ENCODE results near the gene SOX9. TPM values are rescaled to one million over a fixed set of nuclear protein-coding genes. Genes with fewer than 3 reads are reported as not detected.

Gene SOX9
- 10 to 100 TPM in 1 of 3 donors, 1 to 10 TPM in 2; 2.8 to 10.9 (median 8.9) TPM for polyA plus RNA-seq

GRCh38 chr17:72120642-72121163 is at the start of gene SOX9:
Gene SOX9 (plus strand): TSS chr17:72121020. CDS start chr17:72121392, 372 bp downstream.
- 0 to 2% (median 2%) methylated on average over 22 to 27 of the region's 27 CpGs for WGBS, 3 donors
- H3K27ac ChIP-seq (ENCODE audit: low read depth, low read length): no peak within 1 kb of the TSS

DNA sequence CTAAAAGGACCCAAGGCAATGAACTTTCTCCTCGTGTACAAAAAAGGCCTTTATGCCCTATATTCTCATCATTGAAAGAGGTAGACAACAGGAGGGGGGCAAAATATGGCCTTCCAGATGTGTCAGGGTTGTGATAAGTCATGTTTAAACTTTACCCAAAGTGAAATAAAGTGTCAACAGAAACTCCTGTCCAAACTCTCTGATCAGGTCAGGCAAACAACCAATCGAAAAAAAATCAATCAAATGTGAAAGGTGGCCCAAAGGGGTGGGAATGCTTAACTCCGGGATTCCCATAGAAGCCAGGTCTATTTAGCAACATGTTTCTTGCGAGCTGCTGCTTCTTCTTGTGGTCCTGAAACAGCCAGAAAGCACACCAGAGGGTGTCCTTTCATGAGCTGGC is 49.5 kb upstream of the SOX9 start:
- H3K27ac ChIP-seq (ENCODE audit: low read depth, low read length): no peak overlapping the region
- 33 to 77% (median 63%) methylated on average over 4 of the region's 4 CpGs for WGBS, 3 donors

DNA sequence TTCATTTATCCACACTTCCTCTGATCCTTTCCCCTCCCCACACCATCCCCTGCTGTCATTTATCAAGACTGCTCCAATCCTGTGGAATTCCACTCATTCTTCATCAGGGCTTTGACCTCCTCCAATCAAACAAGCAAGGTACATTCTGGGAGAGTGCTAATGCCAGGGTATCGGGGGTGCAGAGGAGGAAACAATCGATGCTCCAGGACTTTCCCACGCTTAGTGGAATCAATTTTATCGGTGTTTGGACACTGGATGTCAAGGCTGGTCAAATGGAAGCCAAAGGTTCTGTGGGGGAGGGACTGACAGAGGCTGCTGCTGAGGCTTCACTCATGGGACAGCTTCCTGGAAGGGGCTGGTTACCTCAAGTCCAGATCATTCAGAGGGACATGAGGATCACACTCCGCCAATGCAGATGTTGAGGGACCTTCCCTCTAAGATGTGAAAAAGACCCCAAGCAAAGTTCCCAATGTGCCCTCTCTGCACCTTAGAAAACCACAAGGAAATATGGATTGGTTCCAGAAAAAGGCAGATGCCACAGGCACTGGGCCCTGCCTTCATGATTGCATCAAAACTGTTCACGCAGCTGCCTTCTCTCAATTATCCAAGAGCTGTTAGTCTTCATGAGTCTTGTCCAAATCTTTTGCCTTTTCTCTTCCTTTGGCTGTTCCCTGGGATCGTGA is 44.7 kb upstream of the SOX9 start:
- WGBS, 3 donors: 58 to 77% (median 69%) methylated on average over 7 of the region's 7 CpGs
- H3K27ac ChIP-seq (ENCODE audit: low read depth, low read length): no peak overlapping the region

DNA sequence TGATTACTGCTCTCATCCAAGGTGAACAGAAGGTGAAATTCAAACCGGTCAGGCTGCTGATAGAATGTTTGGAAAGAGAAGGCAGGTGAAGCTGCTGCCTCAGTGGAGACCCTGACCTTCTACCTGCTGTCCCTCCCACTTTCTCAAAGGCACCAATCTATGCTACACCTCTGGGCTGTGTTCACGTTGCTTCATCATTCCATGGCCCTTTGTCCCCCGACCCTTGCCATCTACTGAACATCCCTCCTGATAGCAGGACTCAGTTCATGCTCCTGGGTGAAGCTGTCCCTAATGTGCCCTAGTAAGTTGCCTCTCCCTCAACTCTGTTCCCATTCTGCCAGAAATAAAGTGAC is 44.2 kb upstream of the SOX9 start:
- WGBS, 3 donors: 77 to 80% (median 80%) methylated on average over 3 of the region's 3 CpGs
- H3K27ac ChIP-seq (ENCODE audit: low read depth, low read length): no peak overlapping the region

GRCh38 chr17:72077326-72077960 is 43.4 kb upstream of the SOX9 start:
- 61 to 73% (median 72%) methylated on average over 4 of the region's 4 CpGs for WGBS, 3 donors
- H3K27ac ChIP-seq (ENCODE audit: low read depth, low read length): no peak overlapping the region

DNA sequence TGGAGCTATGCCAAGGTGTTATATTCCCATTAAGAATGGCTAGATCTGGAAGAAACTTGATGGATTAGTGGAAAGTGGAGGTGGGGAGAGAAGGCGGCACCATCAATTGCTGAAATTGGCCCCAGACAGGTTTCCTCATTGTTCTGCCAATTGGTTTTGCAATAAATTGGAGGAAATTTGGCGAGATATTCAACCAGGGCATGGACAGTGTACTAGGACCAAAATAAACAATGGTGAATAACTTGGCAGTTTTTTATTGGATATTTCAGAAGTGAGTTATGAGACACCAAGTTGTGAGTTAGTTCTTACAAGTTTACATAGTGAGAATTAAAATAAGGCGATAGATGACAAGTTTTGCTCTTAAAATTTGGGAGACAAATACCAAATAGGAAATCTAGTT is 41.1 kb upstream of the SOX9 start:
- 70 to 76% (median 73%) methylated on average over 3 of the region's 3 CpGs for WGBS, 3 donors

GRCh38 chr17:72087876-72088275 is 32.9 kb upstream of the SOX9 start:
- 72 to 91% (median 89%) methylated on average over 1 of the region's 1 CpG for WGBS, 3 donors
- no peak overlapping the region for H3K27ac ChIP-seq (ENCODE audit: low read depth, low read length)

More for the DNA sequence above, 41.1 kb upstream of the SOX9 start:
- no peak overlapping the region for H3K27ac ChIP-seq (ENCODE audit: low read depth, low read length)

DNA sequence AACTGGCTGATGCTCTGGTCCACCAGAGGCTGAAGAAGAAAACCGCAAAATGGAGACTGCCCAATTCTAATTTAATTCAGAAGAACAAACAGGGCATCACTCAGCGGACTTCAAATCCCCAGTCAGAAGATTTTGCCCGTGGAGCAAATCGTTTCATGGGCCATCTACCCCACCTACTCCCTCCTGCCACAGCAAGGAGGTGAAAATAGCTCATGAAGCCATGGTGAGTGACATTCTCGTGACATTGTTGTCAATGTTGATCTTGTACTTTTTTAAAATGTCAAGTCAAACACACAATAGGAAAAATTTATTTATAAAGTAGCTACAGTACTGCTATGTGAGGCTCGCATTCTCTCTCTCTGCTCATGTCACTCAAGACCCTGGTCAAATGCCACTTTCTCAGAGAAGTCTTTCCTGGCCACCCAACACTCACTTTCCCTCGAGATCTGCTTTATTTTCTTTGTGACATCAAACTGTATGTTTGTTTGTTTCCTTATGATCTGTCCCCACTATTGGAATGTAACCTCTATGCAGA is 31.3 kb upstream of the SOX9 start:
- no peak overlapping the region for H3K27ac ChIP-seq (ENCODE audit: low read depth, low read length)
- WGBS, 3 donors: 78 to 79% (median 78%) methylated on average over 7 of the region's 7 CpGs

GRCh38 chr17:72090108-72090507 is 30.7 kb upstream of the SOX9 start:
- H3K27ac ChIP-seq (ENCODE audit: low read depth, low read length): no peak overlapping the region
- 18 to 31% (median 30%) methylated on average over 1 of the region's 1 CpG for WGBS, 3 donors

GRCh38 chr17:72092710-72093322 is 28.0 kb upstream of the SOX9 start:
- 41 to 83% (median 78%) methylated on average over 1 of the region's 1 CpG for WGBS, 3 donors
- no peak overlapping the region for H3K27ac ChIP-seq (ENCODE audit: low read depth, low read length)

- WGBS, 3 donors: 81 to 92% (median 87%) methylated on average over 3 of the region's 3 CpGs
- H3K27ac ChIP-seq (ENCODE audit: low read depth, low read length): no peak overlapping the region
These were observed 27.1 kb upstream of the SOX9 start for GRCh38 chr17:72093707-72094106.

DNA sequence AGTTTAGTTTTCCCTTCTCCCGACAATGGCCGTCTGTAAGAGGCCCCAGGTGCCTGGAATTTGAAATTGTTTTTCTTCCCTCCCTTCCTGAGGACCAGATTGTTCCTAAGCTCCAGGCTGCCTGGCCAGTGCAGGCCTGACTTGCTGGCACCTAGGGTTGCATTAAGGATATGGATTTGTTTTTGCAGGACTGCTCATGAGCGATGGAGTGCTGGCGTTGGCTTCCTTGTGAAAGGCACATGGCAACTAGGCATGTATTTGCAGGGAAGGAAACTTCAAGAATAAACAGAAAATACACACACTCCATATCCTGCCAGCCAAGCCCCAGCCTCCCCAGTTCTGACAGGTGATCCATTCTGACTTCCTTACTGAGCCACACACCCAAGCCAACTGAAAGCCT is 25.5 kb upstream of the SOX9 start:
- H3K27ac ChIP-seq (ENCODE audit: low read depth, low read length): no peak overlapping the region
- 64 to 79% (median 65%) methylated on average over 4 of the region's 4 CpGs for WGBS, 3 donors

GRCh38 chr17:72097144-72097543 is 23.7 kb upstream of the SOX9 start:
- no peak overlapping the region for H3K27ac ChIP-seq (ENCODE audit: low read depth, low read length)
- 84 to 89% (median 87%) methylated on average over 10 of the region's 10 CpGs for WGBS, 3 donors

GRCh38 chr17:72099919-72100318 is 20.9 kb upstream of the SOX9 start:
- WGBS, 3 donors: 84 to 89% (median 85%) methylated on average over 4 of the region's 4 CpGs
- no peak overlapping the region for H3K27ac ChIP-seq (ENCODE audit: low read depth, low read length)

DNA sequence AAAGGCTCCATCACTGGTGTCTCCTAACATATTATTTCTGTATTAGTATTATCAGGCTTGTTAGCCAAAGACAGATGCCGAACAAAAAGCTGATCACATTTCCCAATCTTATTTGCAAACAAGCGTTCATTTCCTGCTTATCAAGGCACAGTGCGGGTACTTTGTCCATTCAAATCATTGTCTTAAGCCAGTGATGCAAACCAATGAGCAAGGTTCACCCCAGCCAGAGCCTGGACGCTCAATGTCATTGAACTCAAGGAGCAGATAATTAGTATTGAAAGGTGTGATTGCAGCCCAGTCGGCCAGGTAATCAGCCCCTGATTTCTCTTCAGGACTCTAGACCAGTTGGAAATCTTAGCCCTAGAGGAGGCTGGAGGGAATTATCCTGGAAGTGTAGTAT is 20.4 kb upstream of the SOX9 start:
- 81 to 87% (median 85%) methylated on average over 5 of the region's 5 CpGs for WGBS, 3 donors
- H3K27ac ChIP-seq (ENCODE audit: low read depth, low read length): no peak overlapping the region

DNA sequence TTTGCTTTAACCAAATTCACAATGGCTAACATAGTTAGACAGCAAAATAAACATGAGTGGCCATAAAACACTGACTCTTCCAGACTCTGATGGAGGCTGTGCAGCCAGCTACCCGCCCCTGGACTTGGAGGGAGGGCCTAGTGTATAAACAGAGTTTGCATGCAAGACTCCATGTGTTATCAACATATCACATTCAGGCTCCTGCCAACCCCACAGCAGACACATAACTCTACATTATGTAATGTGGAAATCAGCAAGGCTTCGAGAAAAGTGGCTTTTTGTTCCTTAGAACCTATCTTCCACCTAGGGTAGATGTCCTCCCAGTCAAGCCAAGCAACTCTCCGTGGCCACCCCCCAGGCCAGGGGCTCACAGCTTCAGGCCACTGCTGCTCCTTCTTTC is 19.3 kb upstream of the SOX9 start:
- H3K27ac ChIP-seq (ENCODE audit: low read depth, low read length): no peak overlapping the region
- WGBS, 3 donors: 42 to 81% (median 61%) methylated on average over 3 of the region's 3 CpGs

DNA sequence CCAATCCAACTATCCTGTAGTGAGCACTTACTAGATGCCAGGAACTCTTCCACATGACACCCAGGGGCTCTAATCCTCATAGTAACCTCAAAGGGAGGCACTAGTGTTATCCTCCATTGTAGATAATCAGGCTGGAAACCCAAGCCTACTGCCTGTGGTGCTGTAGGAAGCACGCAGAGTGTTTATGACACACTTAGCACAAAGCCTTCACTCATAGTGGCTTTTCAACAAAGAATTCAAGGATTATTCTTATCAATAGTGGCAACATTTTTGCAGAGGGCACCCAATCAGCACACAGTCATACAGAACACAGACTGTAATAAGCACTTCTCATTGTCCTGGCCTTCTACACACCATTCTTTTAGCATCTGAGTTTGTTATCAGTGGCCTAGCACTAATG is 18.5 kb upstream of the SOX9 start:
- 88 to 93% (median 90%) methylated on average over 1 of the region's 1 CpG for WGBS, 3 donors
- no peak overlapping the region for H3K27ac ChIP-seq (ENCODE audit: low read depth, low read length)

DNA sequence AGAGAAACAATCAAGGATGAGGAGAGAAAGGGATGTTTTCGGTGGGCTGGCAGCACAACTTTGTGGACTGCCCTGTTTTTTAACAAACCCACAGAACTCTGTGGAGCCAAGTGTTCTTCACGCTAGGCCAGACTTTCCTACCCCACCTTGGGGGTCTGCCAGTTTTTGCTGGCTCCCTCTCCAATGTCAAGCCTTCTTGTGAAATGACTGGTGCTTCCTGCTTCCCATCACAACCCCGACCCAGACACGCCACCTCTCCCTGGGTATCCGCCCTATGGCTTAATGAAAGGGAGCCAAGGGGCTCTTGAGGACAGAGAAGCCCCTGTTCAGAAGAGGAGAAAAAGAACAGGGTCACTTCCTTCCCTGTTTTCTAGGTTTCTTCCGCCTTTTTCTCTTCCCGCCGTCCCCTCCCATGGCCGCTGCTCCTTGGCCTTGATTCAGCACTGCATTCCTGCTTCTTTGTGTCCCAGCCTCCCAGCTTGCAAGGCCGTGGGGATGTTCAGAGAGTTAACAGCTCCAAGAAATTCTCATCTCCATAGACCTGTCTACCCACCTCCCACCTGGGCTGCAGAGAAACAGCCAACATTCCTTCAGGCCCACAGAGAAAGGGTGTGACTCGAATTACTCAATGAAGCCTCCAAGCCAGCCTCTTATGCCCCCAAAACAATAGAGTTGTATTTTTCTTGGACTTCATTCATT is 16.5 kb upstream of the SOX9 start:
- 57 to 82% (median 63%) methylated on average over 11 of the region's 11 CpGs for WGBS, 3 donors
- no peak overlapping the region for H3K27ac ChIP-seq (ENCODE audit: low read depth, low read length)

DNA sequence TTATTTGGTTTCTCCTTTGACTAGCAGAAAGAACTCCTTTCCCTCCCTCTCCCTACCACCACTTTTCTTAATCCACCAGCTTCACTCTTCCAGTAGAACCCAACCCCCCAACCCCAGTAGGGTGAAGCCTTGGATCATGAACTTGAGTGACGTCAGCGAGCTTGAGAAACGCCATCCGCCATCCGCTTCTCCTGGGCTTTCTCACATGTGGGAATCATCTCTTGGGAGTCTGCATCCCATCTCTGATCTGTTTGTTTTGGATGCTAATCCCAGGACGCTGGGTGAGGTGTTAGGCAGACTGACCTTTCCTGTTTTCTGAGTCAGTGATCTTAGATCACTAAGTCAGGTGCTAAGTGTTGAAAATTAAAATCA is 16.0 kb upstream of the SOX9 start:
- no peak overlapping the region for H3K27ac ChIP-seq (ENCODE audit: low read depth, low read length)
- 76 to 83% (median 78%) methylated on average over 6 of the region's 6 CpGs for WGBS, 3 donors

All from adipose tissue (tissue), 3 donors.